GM12892 (cell line): Measurements from ENCODE around the gene CD80.

Source experiments
- DNase-seq: peaks from one replicate; pipeline ENCODE4 v3.0.0; 2011; ENCODE audit not compliant: insufficient read length
- FAIRE-seq: peaks from 2 replicates; lab custom pipeline; 2011; peaks lifted over from hg19 to GRCh38; lab: Jason Lieb, UNC
- POLR2A ChIP-seq: IDR thresholded peaks from 2 replicates; pipeline ENCODE4 v1.6.1; 2011; ENCODE audit warnings: low read depth, low read length, control low read depth
- POLR2AphosphoS5 ChIP-seq: IDR thresholded peaks from 2 replicates; pipeline ENCODE4 v1.6.1; 2011; ENCODE audit warnings: low read depth, low read length, control low read depth
- TAF1 ChIP-seq: IDR thresholded peaks from 2 replicates; pipeline ENCODE4 v1.6.1; 2011; ENCODE audit warnings: low read depth, mild to moderate bottlenecking, control low read depth, low read length, borderline replicate concordance

CD80 gene

GRCh38 chr3:119541547-119541946 is 17.9 kb downstream of the CD80 start:
- TF ChIP-seq POLR2A = no peak
- no peak for TF ChIP-seq TAF1
- no peak for TF ChIP-seq POLR2AphosphoS5
- FAIRE-seq (peak; percentile 84), DNase-seq (no peak)

GRCh38 chr3:119538772-119539171 is 20.6 kb downstream of the CD80 start:
- DNase-seq (no peak), FAIRE-seq (peak; percentile 57)
- TF ChIP-seq POLR2AphosphoS5 (no peak), POLR2A (no peak), TAF1 (no peak)

GRCh38 chr3:119536757-119537156 is 22.7 kb downstream of the CD80 start:
- peak; percentile 76 for FAIRE-seq
- DNase-seq = no peak
- no peak for TF ChIP-seq POLR2A
- TF ChIP-seq POLR2AphosphoS5 = no peak
- no peak for TF ChIP-seq TAF1

GRCh38 chr3:119534296-119534695 is 25.1 kb downstream of the CD80 start:
- FAIRE-seq = no peak

GRCh38 chr3:119531151-119531550 is 28.3 kb downstream of the CD80 start:
- no peak for TF ChIP-seq POLR2A
- no peak for TF ChIP-seq POLR2AphosphoS5
- DNase-seq (no peak), FAIRE-seq (no peak)

More at GRCh38 chr3:119534296-119534695, 25.1 kb downstream of the CD80 start:
- no peak for TF ChIP-seq TAF1
- no peak for TF ChIP-seq POLR2AphosphoS5
- TF ChIP-seq POLR2A = no peak
- no peak for DNase-seq

GRCh38 chr3:119530456-119530855 is 29.0 kb downstream of the CD80 start:
- no peak for DNase-seq
- FAIRE-seq = no peak
- TF ChIP-seq POLR2AphosphoS5 (no peak), TAF1 (no peak), POLR2A (no peak)

GRCh38 chr3:119529883-119530282 is 29.5 kb downstream of the CD80 start:
- FAIRE-seq (peak; percentile 65), DNase-seq (no peak)
- no peak for TF ChIP-seq POLR2A
- TF ChIP-seq TAF1 = no peak
- TF ChIP-seq POLR2AphosphoS5 = no peak

GRCh38 chr3:119527714-119528113 is 31.7 kb downstream of the CD80 start:
- FAIRE-seq = no peak
- TF ChIP-seq POLR2A (no peak), POLR2AphosphoS5 (no peak), TAF1 (no peak)
- DNase-seq = no peak

GRCh38 chr3:119524931-119525662 is 34.3 kb downstream of the CD80 start:
- TF ChIP-seq POLR2AphosphoS5 (no peak), POLR2A (no peak), TAF1 (no peak)
- DNase-seq (no peak), FAIRE-seq (peak; percentile 27)

- peak; percentile 54 for FAIRE-seq
- no peak for TF ChIP-seq POLR2AphosphoS5
- no peak for TF ChIP-seq POLR2A
- TF ChIP-seq TAF1 = no peak
- DNase-seq = no peak
These were observed 41.4 kb downstream of the CD80 start for GRCh38 chr3:119518026-119518425.

- TF ChIP-seq TAF1 (no peak), POLR2AphosphoS5 (no peak), POLR2A (no peak)
- no peak for FAIRE-seq
- DNase-seq = no peak
These were observed 42.3 kb downstream of the CD80 start for GRCh38 chr3:119517112-119517511.

GRCh38 chr3:119514637-119515036 is 44.8 kb downstream of the CD80 start:
- DNase-seq (no peak), FAIRE-seq (no peak)
- TF ChIP-seq POLR2A (no peak), POLR2AphosphoS5 (no peak), TAF1 (no peak)

GRCh38 chr3:119510690-119511089 is 48.7 kb downstream of the CD80 start:
- FAIRE-seq (no peak), DNase-seq (no peak)
- no peak for TF ChIP-seq POLR2AphosphoS5
- TF ChIP-seq TAF1 = no peak
- no peak for TF ChIP-seq POLR2A
